ENCODE data around the gene UBA6. TPM values are rescaled to one million over a fixed set of nuclear protein-coding genes. Genes with fewer than 3 reads are reported as not detected.
"Not testable (repeated sequence)": the region's sequence is repeated elsewhere in the genome, so short reads cannot be mapped to it uniquely, and the experiment has no call there.

UBA6 gene
- total RNA-seq, 1 experiment from 2014 or later: 59.4 TPM

GRCh38 chr4:67712000-67712625, 11.2 kb upstream of the UBA6 start:
- Histone ChIP-seq H3K4me3 (ENCODE audit: low read depth in 2 of 2, low read length in 2 of 2) (no peak overlapping the region), H3K36me3 (ENCODE audit: control insufficient read depth, insufficient read depth, low read length) (no peaks in the 10 kb centered on the region), H3K27me3 (ENCODE audit: control insufficient read depth, insufficient read depth, low read length) (no peaks in the 10 kb centered on the region), H3K4me1 (ENCODE audit: control insufficient read depth, insufficient read depth, low read length) (no peaks in the 10 kb centered on the region; the same call in 1 of the 2 replicates), H3K27ac (ENCODE audit: low read length) (no peak overlapping the region), H3K9me3 (ENCODE audit: control insufficient read depth, insufficient read depth, low read depth, low read length) (no peaks in the 10 kb centered on the region)
- no peak for TF ChIP-seq SIN3A (IDR thresholded peaks at IDR 0.05; ENCODE audit: borderline replicate concordance, insufficient read depth, low read depth, low read length)
- TF ChIP-seq CTCF (IDR thresholded peaks at IDR 0.05): no peak
- TF ChIP-seq TCF7L2 (IDR thresholded peaks at IDR 0.05; ENCODE audit: low read depth, low read length): no peak
- TF ChIP-seq POLR2AphosphoS5 (IDR thresholded peaks at IDR 0.05; ENCODE audit: low read depth, low read length): no peak
- TF ChIP-seq REST (IDR thresholded peaks at IDR 0.05; ENCODE audit: insufficient read depth in 1 of 2, low read depth in 2 of 2, low read length in 1 of 2): no peak
- POLR2A ChIA-PET: no interaction called here
- DNase-seq (ENCODE audit: low read depth, low spot score) (no peak), ATAC-seq (no peak)
- CTCF ChIA-PET: no interaction called here
- intact Hi-C loops (cut with micrococcal nuclease; ENCODE audit: unreplicated experiment): no loop called here
- no TSS peak for BruUV-seq (replicated peaks)
- in situ Hi-C loops (cut with HindIII; ENCODE audit: low pct_unique_long_range_greater_than_20kb, low sequenced_read_pairs): no loop called here

- DNase-seq (ENCODE audit: low read depth, low spot score); intact Hi-C loops (cut with micrococcal nuclease; ENCODE audit: unreplicated experiment); H3K9me3 ChIP-seq (ENCODE audit: control insufficient read depth, insufficient read depth, low read depth, low read length); POLR2A ChIA-PET; H3K27ac ChIP-seq (ENCODE audit: low read length); CTCF ChIA-PET; ATAC-seq; in situ Hi-C loops (cut with HindIII; ENCODE audit: low pct_unique_long_range_greater_than_20kb, low sequenced_read_pairs); BruUV-seq (replicated peaks); H3K36me3 ChIP-seq (ENCODE audit: control insufficient read depth, insufficient read depth, low read length); H3K4me3 ChIP-seq (ENCODE audit: low read depth in 2 of 2, low read length in 2 of 2); H3K27me3 ChIP-seq (ENCODE audit: control insufficient read depth, insufficient read depth, low read length); H3K4me1 ChIP-seq (ENCODE audit: control insufficient read depth, insufficient read depth, low read length): not testable (repeated sequence)
Observed at GRCh38 chr4:67706682-67707081, 5.7 kb upstream of the UBA6 start.

DNA sequence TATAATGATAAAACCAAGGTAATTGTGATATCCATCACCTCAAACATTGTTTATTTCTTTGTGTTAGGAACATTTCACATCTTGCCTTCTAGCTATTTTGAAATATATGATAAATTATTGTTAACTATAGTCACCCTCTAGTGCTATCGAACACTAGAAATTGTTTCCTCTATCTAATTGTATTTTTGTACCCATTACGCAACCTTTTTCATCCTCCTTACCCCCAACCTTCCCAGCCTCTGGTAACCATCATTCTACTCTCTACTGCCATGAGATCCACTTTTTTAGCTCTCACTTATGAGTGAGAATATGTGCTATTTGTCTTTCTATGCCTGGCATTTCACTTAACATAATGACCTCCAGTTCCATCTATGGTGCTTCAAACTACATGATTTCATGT, 3.9 kb upstream of the UBA6 start:
- no TSS peak for BruUV-seq (replicated peaks)
- in situ Hi-C loops (cut with HindIII; ENCODE audit: low pct_unique_long_range_greater_than_20kb, low sequenced_read_pairs) (no loop called here), intact Hi-C loops (cut with micrococcal nuclease; ENCODE audit: unreplicated experiment) (no loop called here)
- H3K9me3 ChIP-seq (ENCODE audit: control insufficient read depth, insufficient read depth, low read depth, low read length): no peaks in the 10 kb centered on the region
- no peak overlapping the region for H3K27ac ChIP-seq (ENCODE audit: low read length)
- no peak for ATAC-seq
- POLR2A ChIA-PET: no interaction called here
- CTCF ChIA-PET: no interaction called here
- no peaks in the 10 kb centered on the region; the same call in 1 of the 2 replicates for H3K36me3 ChIP-seq (ENCODE audit: control insufficient read depth, insufficient read depth, low read length)
- H3K4me3 ChIP-seq (ENCODE audit: low read depth in 2 of 2, low read length in 2 of 2): no peak overlapping the region
- DNase-seq (ENCODE audit: low read depth, low spot score): no peak
- H3K4me1 ChIP-seq (ENCODE audit: control insufficient read depth, insufficient read depth, low read length): no peaks in the 10 kb centered on the region; the same call in 1 of the 2 replicates
- TF ChIP-seq TCF7L2 (IDR thresholded peaks at IDR 0.05; ENCODE audit: low read depth, low read length) (no peak), POLR2AphosphoS5 (IDR thresholded peaks at IDR 0.05; ENCODE audit: low read depth, low read length) (no peak), REST (IDR thresholded peaks at IDR 0.05; ENCODE audit: insufficient read depth in 1 of 2, low read depth in 2 of 2, low read length in 1 of 2) (no peak), CTCF (IDR thresholded peaks at IDR 0.05) (no peak), SIN3A (IDR thresholded peaks at IDR 0.05; ENCODE audit: borderline replicate concordance, insufficient read depth, low read depth, low read length) (no peak)
- H3K27me3 ChIP-seq (ENCODE audit: control insufficient read depth, insufficient read depth, low read length): no peaks in the 10 kb centered on the region
